HCT116 (cell line): ENCODE data around the gene CNTNAP2. TPM values are rescaled to one million over a fixed set of nuclear protein-coding genes. Genes with fewer than 3 reads are reported as not detected.

ENCODE experiments used
- ATAC-seq: fragments of 200-7000 bp; cut with Tn5 transposase; 2 replicates; pipeline ENCODE4 v1.9.1; 2020; ENCODE audit warnings: mild to moderate bottlenecking, moderate library complexity
- BruUV-seq: library from RNA; stranded (reverse); fragments of 400-500 nt; replicated peaks from 2 replicates; lab custom pipeline; 2021; lab: Mats Ljungman, UMichigan
- CTCF ChIA-PET: fragments of 300-600 bp; sonication (Branson Sonifier 250); formaldehyde crosslinking; loops from one replicate; lab custom pipeline; 2021; ENCODE audit warnings: antibody characterized with exemption; lab: Charles Lee
- POLR2A ChIA-PET: fragments of 300-600, 350-600 bp; sonication (Branson Sonifier 250); formaldehyde crosslinking; loops from one replicate; lab custom pipeline; 2021; ENCODE audit warnings: antibody characterized with exemption; lab: Charles Lee
- RAD21 ChIA-PET, 2 experiments: fragments of 300-600 bp; sonication (Branson Sonifier 250); formaldehyde crosslinking; loops; one replicate each; lab custom pipeline; 2023; ENCODE audit warnings: low total read pairs in 2 of 2; ENCODE audit not compliant: uncharacterized antibody in 2 of 2, unreplicated experiment in 2 of 2, low non-redundant PET in 1 of 2; lab: Charles Lee
- DNase-seq: peaks from one replicate; pipeline ENCODE4 v3.0.0-alpha.2; 2010; ENCODE audit warnings: low read depth, low spot score
- H2AFZ ChIP-seq: fragments of 200-600 bp; shearing (Covaris generic), sonication (generic); 2 replicates; pipeline ENCODE4 v1.6.1; 2017; ENCODE audit warnings: low read depth, mixed run types, mixed read lengths, antibody characterized with exemption, low read length; ENCODE audit not compliant: poor library complexity, severe bottlenecking
- H3K27ac ChIP-seq: 2 replicates; pipeline ENCODE4 v1.5.1; 2012; ENCODE audit warnings: low read depth, low read length
- H3K27me3 ChIP-seq: fragments of 200-600 bp; sonication (generic); 2 replicates; pipeline ENCODE4 v1.6.1; 2016; ENCODE audit warnings: mixed run types, low read length, mixed read lengths; ENCODE audit not compliant: insufficient read depth
- H3K36me3 ChIP-seq, 2 experiments: fragments of 200-500 bp in 1 of 2; fragments of 200-600 bp in 1 of 2; sonication (Bioruptor generic) in 1 of 2; sonication (generic) in 1 of 2; 2 replicates each; pipeline versions ENCODE4 v1.5.1 to v1.6.1; 2014 to 2016; ENCODE audit warnings: low read length in 2 of 2, inconsistent platforms in 1 of 2, mixed read lengths in 1 of 2, mixed run types in 1 of 2; ENCODE audit not compliant: insufficient read depth in 2 of 2, control insufficient read depth in 1 of 2
- H3K4me1 ChIP-seq, 2 experiments: fragments of 200-600 bp in 1 of 2; sonication (generic) in 1 of 2; 2 replicates each; pipeline versions ENCODE4 v1.5.1 to v1.6.1; 2012 to 2017; ENCODE audit warnings: low read length in 2 of 2, inconsistent platforms in 1 of 2, mild to moderate bottlenecking in 1 of 2, mixed read lengths in 1 of 2, mixed run types in 1 of 2, moderate library complexity in 1 of 2; ENCODE audit not compliant: insufficient read depth in 2 of 2, control insufficient read depth in 1 of 2
- H3K4me2 ChIP-seq: fragments of 200-600 bp; sonication (generic); 2 replicates; pipeline ENCODE4 v1.6.1; 2017; ENCODE audit warnings: mixed run types, low read length, mixed read lengths
- H3K4me3 ChIP-seq, 2 experiments: fragments of 200-600 bp in 1 of 2; sonication (generic) in 1 of 2; replicated peaks in 1 of 2; 2 replicates each; pipeline ENCODE4 v1.5.1; 2011 to 2016; ENCODE audit warnings: low read length in 2 of 2, control low read depth in 1 of 2, low read depth in 1 of 2, mild to moderate bottlenecking in 1 of 2, mixed read lengths in 1 of 2, mixed run types in 1 of 2
- H3K79me2 ChIP-seq: fragments of 200-600 bp; sonication (generic); 2 replicates; pipeline ENCODE4 v1.6.1; 2017; ENCODE audit warnings: mild to moderate bottlenecking, mixed run types, low read length, moderate library complexity, mixed read lengths; ENCODE audit not compliant: insufficient read depth
- H3K9ac ChIP-seq: fragments of 200-600 bp; sonication (generic); 2 replicates; pipeline ENCODE4 v1.6.1; 2016; ENCODE audit warnings: low read length, mixed read lengths
- H3K9me2 ChIP-seq: fragments of 200-600 bp; sonication (generic), shearing (Covaris generic); 2 replicates; pipeline ENCODE4 v1.6.1; 2017; ENCODE audit warnings: mixed run types, mild to moderate bottlenecking, moderate library complexity; ENCODE audit not compliant: insufficient read depth
- H3K9me3 ChIP-seq, 2 experiments: fragments of 200-500 bp in 1 of 2; fragments of 200-600 bp in 1 of 2; sonication (Bioruptor generic) in 1 of 2; sonication (generic) in 1 of 2; 2 replicates each; pipeline ENCODE4 v1.6.1; 2014 to 2017; ENCODE audit warnings: low read length in 2 of 2, mixed read lengths in 2 of 2, inconsistent platforms in 1 of 2, low read depth in 1 of 2, mild to moderate bottlenecking in 1 of 2, mixed run types in 1 of 2, moderate library complexity in 1 of 2; ENCODE audit not compliant: control insufficient read depth in 1 of 2, insufficient read depth in 1 of 2
- H4K20me1 ChIP-seq: fragments of 200-600 bp; sonication (generic), shearing (Covaris generic); 2 replicates; pipeline ENCODE4 v1.6.1; 2017; ENCODE audit warnings: mixed run types, mild to moderate bottlenecking, moderate library complexity; ENCODE audit not compliant: insufficient read depth
- CEBPB ChIP-seq: IDR thresholded peaks from 2 replicates; pipeline ENCODE4 v1.6.1; 2012; ENCODE audit warnings: low read depth
- ELF1 ChIP-seq: IDR thresholded peaks from 2 replicates; pipeline ENCODE4 v1.6.1; 2012; ENCODE audit warnings: low read depth, borderline replicate concordance
- EZH2 ChIP-seq: fragments of 200-600 bp; sonication (generic); IDR thresholded peaks from 2 replicates; pipeline ENCODE4 v1.6.1; 2017; ENCODE audit warnings: antibody characterized with exemption, mixed run types
- FOSL1 ChIP-seq: IDR thresholded peaks from 2 replicates; pipeline ENCODE4 v1.6.1; 2012; ENCODE audit warnings: low read depth
- JUND ChIP-seq: IDR thresholded peaks from 2 replicates; pipeline ENCODE4 v1.6.1; 2012
- POLR2A ChIP-seq: IDR thresholded peaks from 2 replicates; pipeline ENCODE4 v1.7.0; 2011; ENCODE audit warnings: borderline replicate concordance; ENCODE audit not compliant: insufficient read depth, insufficient read length; ENCODE audit errors: extremely low read depth
- POLR2AphosphoS5 ChIP-seq: IDR thresholded peaks from 2 replicates; pipeline ENCODE4 v1.6.1; 2011; ENCODE audit warnings: mild to moderate bottlenecking, low read depth, low read length, moderate library complexity
- SIN3A ChIP-seq: IDR thresholded peaks from 2 replicates; pipeline ENCODE4 v1.6.1; 2012; ENCODE audit warnings: low read depth
- SRF ChIP-seq: IDR thresholded peaks from 2 replicates; pipeline ENCODE4 v1.6.1; 2012; ENCODE audit warnings: low read depth
- TCF7L2 ChIP-seq: IDR thresholded peaks from 2 replicates; pipeline ENCODE4 v1.7.0; 2011; ENCODE audit warnings: borderline replicate concordance, inconsistent platforms; ENCODE audit not compliant: insufficient read depth, insufficient read length; ENCODE audit errors: extremely low read depth
- YY1 ChIP-seq: IDR thresholded peaks from 2 replicates; pipeline ENCODE4 v1.6.1; 2011; ENCODE audit warnings: low read length, low read depth, moderate library complexity, mild to moderate bottlenecking; ENCODE audit not compliant: insufficient replicate concordance; ENCODE audit errors: extremely low read depth
- ZFX ChIP-seq: fragments of 450-650 bp; IDR thresholded peaks from 2 replicates; pipeline ENCODE4 v1.6.1; 2017
- ZNF274 ChIP-seq: fragments of 200-500 bp; sonication (Bioruptor generic); IDR thresholded peaks from 2 replicates; pipeline ENCODE4 v1.6.1; 2014; ENCODE audit warnings: mild to moderate bottlenecking, low read depth, low read length, inconsistent platforms
- intact Hi-C: fragments of 100-400 bp; cut with micrococcal nuclease; formaldehyde crosslinking; loops from 2 replicates; pipeline ENCODE4 v1.10.0; 2022
- total RNA-seq: library from RNA; stranded (reverse); gene quantifications from one replicate; pipeline ENCODE4 v1.2.1, GENCODE V29; 2021; ENCODE audit not compliant: unreplicated experiment
- TF ChIP-seq, protein P1 (sequence below): IDR thresholded peaks from 2 replicates; pipeline ENCODE4 v1.6.1; 2012
- TF ChIP-seq, protein P2 (sequence below): IDR thresholded peaks from 2 replicates; pipeline ENCODE4 v1.6.1; 2012; ENCODE audit warnings: low read depth
- TF ChIP-seq, protein P3 (sequence below), 3 experiments: fragments of 200-600 bp in 1 of 3; sonication (generic) in 1 of 3; IDR thresholded peaks in 2 of 3; conservative IDR thresholded peaks in 1 of 3; 2 replicates each; pipeline ENCODE4 v1.5.1; 2012 to 2017; ENCODE audit warnings: low read depth in 2 of 3, low read length in 2 of 3, antibody characterized with exemption in 1 of 3, borderline replicate concordance in 1 of 3, control low read depth in 1 of 3, mild to moderate bottlenecking in 1 of 3, mixed read lengths in 1 of 3, mixed run types in 1 of 3, moderate library complexity in 1 of 3; ENCODE audit not compliant: insufficient read depth in 1 of 3
- TF ChIP-seq, protein P4 (sequence below): IDR thresholded peaks from 2 replicates; pipeline ENCODE4 v1.6.1; 2012

CNTNAP2 gene
- total RNA-seq, 1 experiment from 2014 or later = 0.37 TPM

DNA sequence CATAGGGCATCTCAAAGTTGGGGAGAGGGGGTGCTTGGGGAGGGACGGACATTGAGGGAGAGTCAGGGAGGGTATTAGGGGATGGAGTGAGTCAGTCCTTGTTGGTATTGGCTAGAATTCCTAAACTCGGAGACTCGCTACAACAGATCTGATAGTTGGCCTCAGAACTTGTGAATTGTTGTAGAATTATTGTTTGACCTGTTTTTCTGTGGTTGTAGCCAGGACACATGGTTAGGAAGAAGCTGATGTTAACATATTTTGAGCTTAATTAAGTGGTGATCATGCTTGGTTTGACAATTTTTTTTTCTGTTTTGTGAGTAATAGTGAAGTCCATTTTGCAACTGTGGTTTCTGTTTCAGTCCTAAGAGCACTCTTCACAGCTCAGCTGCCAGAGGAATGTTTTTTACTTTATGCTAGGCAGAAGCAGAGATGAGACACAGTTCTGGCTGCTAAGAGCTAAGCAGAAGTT is 1283.7 kb downstream of the CNTNAP2 start (continued):
- TF ChIP-seq, protein P1, sequence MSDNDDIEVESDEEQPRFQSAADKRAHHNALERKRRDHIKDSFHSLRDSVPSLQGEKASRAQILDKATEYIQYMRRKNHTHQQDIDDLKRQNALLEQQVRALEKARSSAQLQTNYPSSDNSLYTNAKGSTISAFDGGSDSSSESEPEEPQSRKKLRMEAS = no peak
- no peak for TF ChIP-seq ZNF274
- no peak for TF ChIP-seq SIN3A

DNA sequence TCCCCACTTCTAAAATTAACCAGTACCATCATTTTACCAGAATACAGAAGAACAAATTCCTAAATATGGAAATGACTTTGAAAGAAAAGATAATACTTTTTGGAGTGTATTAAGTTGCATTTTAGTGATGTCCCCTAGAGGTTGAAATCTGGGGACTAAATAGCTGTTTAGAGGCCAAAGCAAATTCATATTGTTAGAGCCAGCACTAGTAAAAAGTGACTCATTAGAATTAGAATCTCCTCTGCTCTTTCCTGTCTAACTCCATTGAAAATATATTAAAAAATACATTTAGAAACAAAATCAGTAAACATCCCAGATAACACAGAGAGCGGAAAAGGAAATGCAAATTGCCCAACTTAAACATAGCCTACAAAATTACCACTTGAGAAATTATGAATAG is 1284.3 kb downstream of the CNTNAP2 start:
- intact Hi-C loops = no loop called here
- ChIA-PET POLR2A (no interaction called here), RAD21 (no interaction called here), CTCF (no interaction called here)
- BruUV-seq = no TSS peak
- H3K4me2 ChIP-seq = no peak overlapping the region
- no peak overlapping the region for H3K27ac ChIP-seq
- TF ChIP-seq, protein P1 = no peak
- TF ChIP-seq, protein P2, sequence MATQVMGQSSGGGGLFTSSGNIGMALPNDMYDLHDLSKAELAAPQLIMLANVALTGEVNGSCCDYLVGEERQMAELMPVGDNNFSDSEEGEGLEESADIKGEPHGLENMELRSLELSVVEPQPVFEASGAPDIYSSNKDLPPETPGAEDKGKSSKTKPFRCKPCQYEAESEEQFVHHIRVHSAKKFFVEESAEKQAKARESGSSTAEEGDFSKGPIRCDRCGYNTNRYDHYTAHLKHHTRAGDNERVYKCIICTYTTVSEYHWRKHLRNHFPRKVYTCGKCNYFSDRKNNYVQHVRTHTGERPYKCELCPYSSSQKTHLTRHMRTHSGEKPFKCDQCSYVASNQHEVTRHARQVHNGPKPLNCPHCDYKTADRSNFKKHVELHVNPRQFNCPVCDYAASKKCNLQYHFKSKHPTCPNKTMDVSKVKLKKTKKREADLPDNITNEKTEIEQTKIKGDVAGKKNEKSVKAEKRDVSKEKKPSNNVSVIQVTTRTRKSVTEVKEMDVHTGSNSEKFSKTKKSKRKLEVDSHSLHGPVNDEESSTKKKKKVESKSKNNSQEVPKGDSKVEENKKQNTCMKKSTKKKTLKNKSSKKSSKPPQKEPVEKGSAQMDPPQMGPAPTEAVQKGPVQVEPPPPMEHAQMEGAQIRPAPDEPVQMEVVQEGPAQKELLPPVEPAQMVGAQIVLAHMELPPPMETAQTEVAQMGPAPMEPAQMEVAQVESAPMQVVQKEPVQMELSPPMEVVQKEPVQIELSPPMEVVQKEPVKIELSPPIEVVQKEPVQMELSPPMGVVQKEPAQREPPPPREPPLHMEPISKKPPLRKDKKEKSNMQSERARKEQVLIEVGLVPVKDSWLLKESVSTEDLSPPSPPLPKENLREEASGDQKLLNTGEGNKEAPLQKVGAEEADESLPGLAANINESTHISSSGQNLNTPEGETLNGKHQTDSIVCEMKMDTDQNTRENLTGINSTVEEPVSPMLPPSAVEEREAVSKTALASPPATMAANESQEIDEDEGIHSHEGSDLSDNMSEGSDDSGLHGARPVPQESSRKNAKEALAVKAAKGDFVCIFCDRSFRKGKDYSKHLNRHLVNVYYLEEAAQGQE = no peak
- TF ChIP-seq POLR2A (no peak), POLR2AphosphoS5 (no peak), ELF1 (no peak), FOSL1 (no peak), SRF (no peak), ZNF274 (no peak), TCF7L2 (no peak), EZH2 (no peak), CEBPB (no peak), YY1 (no peak), JUND (no peak), ZFX (no peak), SIN3A (no peak)
- TF ChIP-seq, protein P3, sequence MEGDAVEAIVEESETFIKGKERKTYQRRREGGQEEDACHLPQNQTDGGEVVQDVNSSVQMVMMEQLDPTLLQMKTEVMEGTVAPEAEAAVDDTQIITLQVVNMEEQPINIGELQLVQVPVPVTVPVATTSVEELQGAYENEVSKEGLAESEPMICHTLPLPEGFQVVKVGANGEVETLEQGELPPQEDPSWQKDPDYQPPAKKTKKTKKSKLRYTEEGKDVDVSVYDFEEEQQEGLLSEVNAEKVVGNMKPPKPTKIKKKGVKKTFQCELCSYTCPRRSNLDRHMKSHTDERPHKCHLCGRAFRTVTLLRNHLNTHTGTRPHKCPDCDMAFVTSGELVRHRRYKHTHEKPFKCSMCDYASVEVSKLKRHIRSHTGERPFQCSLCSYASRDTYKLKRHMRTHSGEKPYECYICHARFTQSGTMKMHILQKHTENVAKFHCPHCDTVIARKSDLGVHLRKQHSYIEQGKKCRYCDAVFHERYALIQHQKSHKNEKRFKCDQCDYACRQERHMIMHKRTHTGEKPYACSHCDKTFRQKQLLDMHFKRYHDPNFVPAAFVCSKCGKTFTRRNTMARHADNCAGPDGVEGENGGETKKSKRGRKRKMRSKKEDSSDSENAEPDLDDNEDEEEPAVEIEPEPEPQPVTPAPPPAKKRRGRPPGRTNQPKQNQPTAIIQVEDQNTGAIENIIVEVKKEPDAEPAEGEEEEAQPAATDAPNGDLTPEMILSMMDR (IDR thresholded peaks at IDR 0.05 in 2 of 3, conservative IDR thresholded peaks at IDR 0.05 in 1 of 3; ENCODE audit: borderline replicate concordance in 1 of 3, insufficient read depth in 1 of 3, low read depth in 2 of 3, low read length in 2 of 3) = no peak
- TF ChIP-seq, protein P4, sequence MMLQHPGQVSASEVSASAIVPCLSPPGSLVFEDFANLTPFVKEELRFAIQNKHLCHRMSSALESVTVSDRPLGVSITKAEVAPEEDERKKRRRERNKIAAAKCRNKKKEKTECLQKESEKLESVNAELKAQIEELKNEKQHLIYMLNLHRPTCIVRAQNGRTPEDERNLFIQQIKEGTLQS = no peak
- no peaks in the 10 kb centered on the region for H4K20me1 ChIP-seq
- H3K27me3 ChIP-seq = no peaks in the 10 kb centered on the region
- H3K9me2 ChIP-seq = no peaks in the 10 kb centered on the region
- peaks cover 7 to 12% of the 10 kb centered on the region in 2 experiments; a peak in 2 of 4 replicates for H3K9me3 ChIP-seq
- DNase-seq = no peak
- no peak overlapping the region for H2AFZ ChIP-seq
- ATAC-seq = no peak
- no peaks in the 10 kb centered on the region for H3K79me2 ChIP-seq
- H3K4me3 ChIP-seq = no peak overlapping the region
- H3K9ac ChIP-seq = no peak overlapping the region
- no peaks in the 10 kb centered on the region for H3K4me1 ChIP-seq
- no peaks in the 10 kb centered on the region for H3K36me3 ChIP-seq
